Activated B cell treated with CpG ODN at 0.5 μM for 24 hours (primary cell): ENCODE results near the gene FBXO7. TPM values are rescaled to one million over a fixed set of nuclear protein-coding genes. Genes with fewer than 3 reads are reported as not detected.
A peak's percentile ranks its signal among the peaks of the same experiment; 100 is the strongest.

Experiments used
- ATAC-seq: fragments of 200-7000 bp; cut with Tn5 transposase; one replicate; pipeline ENCODE4 v1.10.0; 2021; ENCODE audit warnings: low read depth, mild to moderate bottlenecking, moderate library complexity
- CTCF ChIA-PET: fragments of 350-600 bp; sonication (Branson Sonifier 250); formaldehyde crosslinking; loops from one replicate; lab custom pipeline; 2021; ENCODE audit warnings: antibody characterized with exemption; lab: Charles Lee
- POLR2A ChIA-PET: fragments of 350-600 bp; sonication (Branson Sonifier 250); formaldehyde crosslinking; loops from one replicate; lab custom pipeline; 2021; ENCODE audit warnings: antibody characterized with exemption; lab: Charles Lee
- DNase-seq: peaks from one replicate; pipeline ENCODE4 v3.0.0; 2022
- H3K27ac Mint-ChIP-seq: one replicate; pipeline ENCODE4 v1.8.0; 2020; ENCODE audit warnings: mixed read lengths
- H3K27me3 Mint-ChIP-seq: one replicate; pipeline ENCODE4 v1.8.0; 2021; ENCODE audit warnings: mixed read lengths
- H3K36me3 Mint-ChIP-seq: one replicate; pipeline ENCODE4 v1.8.0; 2021; ENCODE audit warnings: low read depth, mixed read lengths
- H3K4me1 Mint-ChIP-seq: one replicate; pipeline ENCODE4 v1.8.0; 2021; ENCODE audit warnings: mixed read lengths
- H3K4me3 Mint-ChIP-seq: one replicate; pipeline ENCODE4 v1.8.0; 2020; ENCODE audit warnings: mild to moderate bottlenecking, mixed read lengths
- H3K9me3 Mint-ChIP-seq: one replicate; pipeline ENCODE4 v1.8.0; 2020; ENCODE audit warnings: mixed read lengths
- intact Hi-C: fragments of 100-400 bp; cut with micrococcal nuclease; formaldehyde crosslinking; loops from one replicate; pipeline ENCODE4 v1.15.1; 2024
- total RNA-seq: library from RNA; stranded (reverse); gene quantifications from 2 replicates; pipeline ENCODE4 v1.2.3, GENCODE V29; 2022
- TF ChIP-seq, protein P1 (sequence below): fragments of 200-600 bp; IDR thresholded peaks from one replicate; pipeline ENCODE4 v1.8.0; 2022; ENCODE audit warnings: antibody characterized with exemption, mild to moderate bottlenecking

FBXO7 gene
- total RNA-seq: 85.4 and 97.2 TPM in 2 replicates

- Mint-ChIP-seq H3K36me3 (peaks cover 10% of the 10 kb centered on the region), H3K4me3 (peak within 1 kb of the TSS; percentile 95), H3K9me3 (no peaks in the 10 kb centered on the region), H3K4me1 (peaks cover 30% of the 10 kb centered on the region), H3K27ac (peak within 1 kb of the TSS; percentile 91), H3K27me3 (no peaks in the 10 kb centered on the region)
- ChIA-PET POLR2A (interaction anchor here (0.5 to 2.0 kb wide), 15 partner anchors 11 to 1505 kb away, joined by 3 to 21 read pairs (median 4); partner anchors contain the start of genes DEPDC5 and RTCB), CTCF (interaction anchor here (0.5 to 2.8 kb wide), 4 partner anchors 63 to 498 kb away, joined by 3 to 16 read pairs (median 7); partner anchors contain the start of gene RTCB)
- DNase-seq: peak; percentile 92
- ATAC-seq: peak; percentile 84
- intact Hi-C loops: loop anchor here (1.0 to 10.0 kb wide), 7 partner anchors 63 to 978 kb away; partner anchors contain the start of genes PISD, RTCB and SFI1
- TF ChIP-seq, protein P1, sequence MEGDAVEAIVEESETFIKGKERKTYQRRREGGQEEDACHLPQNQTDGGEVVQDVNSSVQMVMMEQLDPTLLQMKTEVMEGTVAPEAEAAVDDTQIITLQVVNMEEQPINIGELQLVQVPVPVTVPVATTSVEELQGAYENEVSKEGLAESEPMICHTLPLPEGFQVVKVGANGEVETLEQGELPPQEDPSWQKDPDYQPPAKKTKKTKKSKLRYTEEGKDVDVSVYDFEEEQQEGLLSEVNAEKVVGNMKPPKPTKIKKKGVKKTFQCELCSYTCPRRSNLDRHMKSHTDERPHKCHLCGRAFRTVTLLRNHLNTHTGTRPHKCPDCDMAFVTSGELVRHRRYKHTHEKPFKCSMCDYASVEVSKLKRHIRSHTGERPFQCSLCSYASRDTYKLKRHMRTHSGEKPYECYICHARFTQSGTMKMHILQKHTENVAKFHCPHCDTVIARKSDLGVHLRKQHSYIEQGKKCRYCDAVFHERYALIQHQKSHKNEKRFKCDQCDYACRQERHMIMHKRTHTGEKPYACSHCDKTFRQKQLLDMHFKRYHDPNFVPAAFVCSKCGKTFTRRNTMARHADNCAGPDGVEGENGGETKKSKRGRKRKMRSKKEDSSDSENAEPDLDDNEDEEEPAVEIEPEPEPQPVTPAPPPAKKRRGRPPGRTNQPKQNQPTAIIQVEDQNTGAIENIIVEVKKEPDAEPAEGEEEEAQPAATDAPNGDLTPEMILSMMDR: no peak
Observed at GRCh38 chr22:32474635-32475467, at the start of gene FBXO7. Gene FBXO7, plus strand, starts transcription at chr22:32474811. Its CDS starts 192 bp downstream, at chr22:32475003.

GRCh38 chr22:32426881-32427280, 47.7 kb upstream of the FBXO7 start:
- Mint-ChIP-seq H3K27me3 (peaks cover 23% of the 10 kb centered on the region), H3K9me3 (no peaks in the 10 kb centered on the region), H3K4me1 (no peaks in the 10 kb centered on the region), H3K36me3 (no peaks in the 10 kb centered on the region), H3K4me3 (no peak overlapping the region), H3K27ac (no peak overlapping the region)
- POLR2A ChIA-PET: no interaction called here
- DNase-seq: no peak
- intact Hi-C loops: no loop called here
- ATAC-seq: no peak
- TF ChIP-seq, protein P1: no peak
- CTCF ChIA-PET: no interaction called here

DNA sequence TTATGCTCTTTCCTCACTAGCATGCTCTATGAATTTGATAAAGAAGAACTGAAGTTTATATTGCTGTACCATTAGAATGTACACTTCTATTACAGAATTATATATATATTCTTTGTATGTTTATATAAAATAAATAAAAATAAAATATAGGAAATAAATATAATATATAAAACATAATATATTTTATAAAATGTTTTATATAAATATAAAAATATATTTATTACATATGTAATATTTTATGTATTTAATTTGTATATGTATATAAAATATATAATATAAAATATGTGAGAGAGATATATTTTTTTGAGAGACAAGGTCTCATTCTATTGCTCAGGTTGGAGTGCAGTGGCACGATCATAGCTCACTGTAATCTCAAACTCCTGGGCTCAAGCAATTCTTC, 44.3 kb upstream of the FBXO7 start:
- DNase-seq: no peak
- Mint-ChIP-seq H3K36me3 (no peaks in the 10 kb centered on the region), H3K9me3 (no peaks in the 10 kb centered on the region), H3K4me1 (no peaks in the 10 kb centered on the region), H3K27me3 (peaks cover 11% of the 10 kb centered on the region), H3K27ac (no peak overlapping the region), H3K4me3 (no peak overlapping the region)
- ATAC-seq: no peak
- intact Hi-C loops: no loop called here
- TF ChIP-seq, protein P1: no peak
- ChIA-PET POLR2A (no interaction called here), CTCF (no interaction called here)

DNA sequence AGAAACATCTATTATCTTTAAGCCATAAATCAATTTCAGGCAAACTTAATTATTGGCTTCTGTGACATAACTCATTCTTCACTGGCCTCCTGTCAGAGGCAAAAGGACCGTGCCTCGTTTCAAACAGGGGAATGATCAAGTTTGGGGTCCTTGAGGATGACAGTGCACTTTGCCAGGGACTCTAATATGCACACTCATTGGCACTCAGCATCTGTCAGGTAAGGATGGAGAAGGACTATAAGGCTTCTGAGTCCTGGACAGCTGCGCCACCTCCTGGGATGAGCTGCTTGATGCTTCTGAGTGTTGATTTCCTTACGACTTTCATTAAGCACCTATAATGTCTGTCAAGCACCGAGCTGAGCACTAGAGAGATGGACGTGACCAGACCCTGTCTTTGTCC, 30.5 kb upstream of the FBXO7 start:
- ChIA-PET CTCF (interaction anchor here (0.7 to 2.5 kb wide), 3 partner anchors 178 to 466 kb away, joined by 3 to 14 read pairs (median 4); no protein-coding TSS in a partner anchor), POLR2A (no interaction called here)
- Mint-ChIP-seq H3K36me3 (no peaks in the 10 kb centered on the region), H3K4me1 (no peaks in the 10 kb centered on the region), H3K9me3 (no peaks in the 10 kb centered on the region), H3K27me3 (peaks cover 7% of the 10 kb centered on the region), H3K27ac (no peak overlapping the region), H3K4me3 (no peak overlapping the region)
- TF ChIP-seq, protein P1: no peak
- DNase-seq: no peak
- intact Hi-C loops: loop anchor here (1.0 to 10.0 kb wide), 3 partner anchors 239 to 467 kb away; partner anchors contain the start of gene RFPL2
- no peak for ATAC-seq

DNA sequence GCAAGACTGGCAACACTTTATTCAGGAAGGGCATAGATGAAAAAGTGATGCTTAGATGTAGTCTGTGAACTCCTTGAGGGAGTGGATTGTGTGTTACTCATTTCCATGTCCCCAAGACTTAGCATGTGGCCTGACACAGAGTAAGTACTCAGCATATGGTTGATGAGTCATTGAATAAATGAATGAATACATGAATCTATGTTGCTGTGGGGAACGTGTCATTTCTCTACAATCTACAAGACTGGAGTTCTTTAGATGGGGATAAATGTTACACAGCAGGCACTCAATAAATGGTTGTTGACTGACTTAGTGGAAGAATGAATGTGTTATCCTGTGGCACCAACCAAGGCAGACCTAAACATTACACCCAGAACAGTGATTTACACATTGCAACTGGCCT, 28.3 kb upstream of the FBXO7 start:
- Mint-ChIP-seq H3K4me1 (no peaks in the 10 kb centered on the region), H3K9me3 (no peaks in the 10 kb centered on the region), H3K36me3 (no peaks in the 10 kb centered on the region), H3K4me3 (no peak overlapping the region), H3K27ac (no peak overlapping the region), H3K27me3 (peaks cover 7% of the 10 kb centered on the region)
- ATAC-seq: no peak
- ChIA-PET POLR2A (no interaction called here), CTCF (no interaction called here)
- intact Hi-C loops: loop anchor here (10.0 kb wide), 1 partner anchor 242 kb away; the partner anchor contains the start of gene RFPL2
- TF ChIP-seq, protein P1: no peak
- no peak for DNase-seq
